ENCODE measurements around the gene VRK3.

DNA sequence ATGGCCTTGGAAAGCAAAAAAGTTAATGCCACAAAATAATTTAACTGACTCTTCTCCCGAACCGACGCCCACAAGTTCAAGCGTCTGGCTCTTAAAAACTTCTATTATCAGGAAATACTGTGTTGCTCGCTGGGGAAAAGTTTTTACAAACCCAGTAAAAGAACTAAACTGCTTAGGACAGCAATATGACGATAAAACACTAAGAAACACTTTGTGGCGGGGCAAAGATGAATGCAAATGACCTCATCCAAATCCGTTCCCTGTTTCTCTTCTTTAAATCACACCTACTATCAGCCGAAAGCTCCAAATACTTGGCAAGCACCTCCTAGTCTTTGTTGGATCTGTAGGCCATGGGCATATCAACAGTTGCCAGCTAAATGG lies 69.1 kb downstream of the VRK3 start:
- TF ChIP-seq MAZ (IDR thresholded peaks at IDR 0.05; ENCODE audit: borderline replicate concordance, low read depth, low read length): no peak
- TF ChIP-seq, protein P1, sequence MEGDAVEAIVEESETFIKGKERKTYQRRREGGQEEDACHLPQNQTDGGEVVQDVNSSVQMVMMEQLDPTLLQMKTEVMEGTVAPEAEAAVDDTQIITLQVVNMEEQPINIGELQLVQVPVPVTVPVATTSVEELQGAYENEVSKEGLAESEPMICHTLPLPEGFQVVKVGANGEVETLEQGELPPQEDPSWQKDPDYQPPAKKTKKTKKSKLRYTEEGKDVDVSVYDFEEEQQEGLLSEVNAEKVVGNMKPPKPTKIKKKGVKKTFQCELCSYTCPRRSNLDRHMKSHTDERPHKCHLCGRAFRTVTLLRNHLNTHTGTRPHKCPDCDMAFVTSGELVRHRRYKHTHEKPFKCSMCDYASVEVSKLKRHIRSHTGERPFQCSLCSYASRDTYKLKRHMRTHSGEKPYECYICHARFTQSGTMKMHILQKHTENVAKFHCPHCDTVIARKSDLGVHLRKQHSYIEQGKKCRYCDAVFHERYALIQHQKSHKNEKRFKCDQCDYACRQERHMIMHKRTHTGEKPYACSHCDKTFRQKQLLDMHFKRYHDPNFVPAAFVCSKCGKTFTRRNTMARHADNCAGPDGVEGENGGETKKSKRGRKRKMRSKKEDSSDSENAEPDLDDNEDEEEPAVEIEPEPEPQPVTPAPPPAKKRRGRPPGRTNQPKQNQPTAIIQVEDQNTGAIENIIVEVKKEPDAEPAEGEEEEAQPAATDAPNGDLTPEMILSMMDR (IDR thresholded peaks at IDR 0.05): no peak
- TF ChIP-seq SMC3 (IDR thresholded peaks at IDR 0.05): no peak
- no peak for TF ChIP-seq BHLHE40 (IDR thresholded peaks at IDR 0.05; ENCODE audit: low read depth, low read length)
- TF ChIP-seq, protein P2, sequence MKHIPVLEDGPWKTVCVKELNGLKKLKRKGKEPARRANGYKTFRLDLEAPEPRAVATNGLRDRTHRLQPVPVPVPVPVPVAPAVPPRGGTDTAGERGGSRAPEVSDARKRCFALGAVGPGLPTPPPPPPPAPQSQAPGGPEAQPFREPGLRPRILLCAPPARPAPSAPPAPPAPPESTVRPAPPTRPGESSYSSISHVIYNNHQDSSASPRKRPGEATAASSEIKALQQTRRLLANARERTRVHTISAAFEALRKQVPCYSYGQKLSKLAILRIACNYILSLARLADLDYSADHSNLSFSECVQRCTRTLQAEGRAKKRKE (CRISPR knock-in tag; IDR thresholded peaks at IDR 0.05; ENCODE audit: low read depth): no peak
- no peak for TF ChIP-seq EP300 (IDR thresholded peaks at IDR 0.05)
- no peak for TF ChIP-seq CEBPB (IDR thresholded peaks at IDR 0.05)
- TF ChIP-seq KDM1A (IDR thresholded peaks at IDR 0.05; ENCODE audit: low read depth): no peak
- no peak for TF ChIP-seq RCOR1 (IDR thresholded peaks at IDR 0.05; ENCODE audit: low read depth, low read length)
- TF ChIP-seq POLR2A (IDR thresholded peaks at IDR 0.05; ENCODE audit: low read length): no peak
- TF ChIP-seq CHD2 (IDR thresholded peaks at IDR 0.05; ENCODE audit: low read length, partially characterized antibody): no peak
- TF ChIP-seq, protein P3, sequence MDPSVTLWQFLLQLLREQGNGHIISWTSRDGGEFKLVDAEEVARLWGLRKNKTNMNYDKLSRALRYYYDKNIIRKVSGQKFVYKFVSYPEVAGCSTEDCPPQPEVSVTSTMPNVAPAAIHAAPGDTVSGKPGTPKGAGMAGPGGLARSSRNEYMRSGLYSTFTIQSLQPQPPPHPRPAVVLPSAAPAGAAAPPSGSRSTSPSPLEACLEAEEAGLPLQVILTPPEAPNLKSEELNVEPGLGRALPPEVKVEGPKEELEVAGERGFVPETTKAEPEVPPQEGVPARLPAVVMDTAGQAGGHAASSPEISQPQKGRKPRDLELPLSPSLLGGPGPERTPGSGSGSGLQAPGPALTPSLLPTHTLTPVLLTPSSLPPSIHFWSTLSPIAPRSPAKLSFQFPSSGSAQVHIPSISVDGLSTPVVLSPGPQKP (IDR thresholded peaks at IDR 0.05; ENCODE audit: low read depth, low read length): no peak
